NCI-H226 (cell line): Measurements from ENCODE around the gene FUT6.

Experiments used
- DNase-seq: peaks from one replicate; pipeline ENCODE4 v3.0.0-alpha.2; 2015

FUT6 gene

DNA sequence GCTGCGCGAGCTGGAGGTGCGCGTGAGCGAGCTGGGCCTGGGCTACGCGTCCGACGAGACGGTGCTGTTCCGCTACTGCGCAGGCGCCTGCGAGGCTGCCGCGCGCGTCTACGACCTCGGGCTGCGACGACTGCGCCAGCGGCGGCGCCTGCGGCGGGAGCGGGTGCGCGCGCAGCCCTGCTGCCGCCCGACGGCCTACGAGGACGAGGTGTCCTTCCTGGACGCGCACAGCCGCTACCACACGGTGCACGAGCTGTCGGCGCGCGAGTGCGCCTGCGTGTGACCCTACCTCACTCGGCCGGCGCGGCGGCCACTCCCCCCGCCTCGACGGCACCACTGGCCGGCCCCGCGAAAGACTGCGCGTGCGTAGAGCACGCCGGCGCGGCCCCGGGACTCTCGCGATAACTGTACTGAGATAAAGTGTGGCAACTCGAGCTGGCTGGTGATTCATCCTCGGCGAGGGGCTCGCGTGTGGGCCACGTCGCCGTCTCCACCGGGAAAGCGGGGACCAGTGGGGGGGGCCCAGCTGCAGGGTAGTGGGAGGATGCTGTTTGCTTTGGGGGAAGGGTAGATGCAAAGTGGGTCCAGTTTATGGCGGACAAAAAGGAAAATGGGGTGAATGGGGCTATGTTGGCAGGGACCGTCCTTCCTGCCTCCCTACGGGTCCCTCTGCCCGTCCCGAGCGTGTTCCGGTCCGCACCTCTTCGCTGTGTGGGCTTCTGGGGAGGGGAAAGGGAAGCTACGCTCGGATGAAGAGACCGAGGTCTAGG lies 11.4 kb downstream of the FUT6 start:
- DNase-seq: peak; percentile 89

GRCh38 chr19:5827342-5827890 lies 12.1 kb downstream of the FUT6 start:
- no peak for DNase-seq

GRCh38 chr19:5826531-5827341 lies 12.8 kb downstream of the FUT6 start:
- DNase-seq: peak; percentile 48

- DNase-seq: no peak
These were observed 14.3 kb downstream of the FUT6 start for GRCh38 chr19:5825178-5825577.

- DNase-seq: no peak
These were observed 14.8 kb downstream of the FUT6 start for GRCh38 chr19:5824751-5825150.

GRCh38 chr19:5823579-5824281 lies 15.8 kb downstream of the FUT6 start:
- no peak for DNase-seq

- DNase-seq: no peak
These were observed 17.2 kb downstream of the FUT6 start for GRCh38 chr19:5822181-5822844.

GRCh38 chr19:5821521-5822180 lies 17.9 kb downstream of the FUT6 start:
- DNase-seq: no peak

DNA sequence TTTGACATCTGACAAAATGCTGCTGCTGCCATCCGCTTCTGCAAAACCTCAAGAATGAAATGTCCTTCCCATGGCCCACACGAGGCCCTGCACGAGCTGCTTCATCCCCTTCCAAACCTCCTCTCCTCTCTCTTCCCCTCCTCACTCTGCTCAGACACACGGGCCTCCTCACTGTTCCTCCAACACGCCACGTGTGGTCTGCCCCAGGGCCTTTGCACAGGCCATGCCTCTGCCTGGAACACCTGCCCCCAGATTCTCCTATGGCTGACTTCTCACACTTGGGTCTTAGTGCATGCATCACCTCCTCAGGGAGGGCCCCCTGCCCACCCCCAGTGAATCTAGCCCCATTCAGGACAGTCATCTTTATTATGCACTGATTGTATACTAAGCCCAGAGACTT lies 18.7 kb downstream of the FUT6 start:
- no peak for DNase-seq

GRCh38 chr19:5818594-5818993 lies 20.9 kb downstream of the FUT6 start:
- DNase-seq: no peak

GRCh38 chr19:5817218-5817617 lies 22.3 kb downstream of the FUT6 start:
- no peak for DNase-seq

DNA sequence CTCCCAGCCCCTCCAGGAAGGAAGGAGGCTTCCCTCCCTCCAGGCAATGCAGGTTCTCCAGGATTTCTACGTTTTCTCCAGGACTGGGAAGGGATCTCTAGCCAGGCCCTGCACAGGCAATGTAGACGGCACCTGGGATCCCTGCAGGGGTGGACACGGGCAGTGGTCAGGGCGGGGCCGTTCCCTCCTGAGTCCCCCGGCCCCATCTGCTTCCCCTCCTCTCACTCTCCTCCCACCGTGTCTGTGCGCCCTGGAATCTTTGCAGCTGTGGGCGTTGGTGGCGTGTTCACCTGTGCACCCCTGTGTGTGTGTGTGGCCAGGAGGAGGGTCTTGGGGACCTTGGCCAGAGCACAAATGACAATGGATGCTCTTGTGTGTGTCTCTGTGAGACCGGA lies 24.7 kb downstream of the FUT6 start:
- no peak for DNase-seq

GRCh38 chr19:5814123-5814851 lies 25.2 kb downstream of the FUT6 start:
- no peak for DNase-seq

GRCh38 chr19:5811117-5811516 lies 28.4 kb downstream of the FUT6 start:
- DNase-seq: no peak

DNA sequence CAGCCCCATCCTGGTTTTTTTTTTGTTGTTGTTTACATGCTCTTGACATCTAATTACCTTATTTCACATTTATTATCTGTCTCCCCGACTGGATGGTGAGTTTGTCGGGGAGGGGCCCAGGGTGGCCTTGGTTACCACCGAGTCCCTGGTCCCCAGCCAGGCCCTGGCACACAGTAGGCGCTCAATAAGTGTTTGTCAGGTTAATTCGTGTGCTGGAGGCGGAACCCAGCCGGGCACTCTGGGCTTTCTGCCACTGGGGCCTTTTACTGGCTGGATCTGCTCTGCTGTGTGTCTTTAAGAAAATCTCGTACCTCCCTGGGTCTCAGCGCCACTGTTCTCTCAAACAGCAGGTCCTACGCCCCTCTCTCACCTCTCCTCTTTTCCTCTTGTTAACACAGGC lies 30.0 kb downstream of the FUT6 start:
- no peak for DNase-seq

DNA sequence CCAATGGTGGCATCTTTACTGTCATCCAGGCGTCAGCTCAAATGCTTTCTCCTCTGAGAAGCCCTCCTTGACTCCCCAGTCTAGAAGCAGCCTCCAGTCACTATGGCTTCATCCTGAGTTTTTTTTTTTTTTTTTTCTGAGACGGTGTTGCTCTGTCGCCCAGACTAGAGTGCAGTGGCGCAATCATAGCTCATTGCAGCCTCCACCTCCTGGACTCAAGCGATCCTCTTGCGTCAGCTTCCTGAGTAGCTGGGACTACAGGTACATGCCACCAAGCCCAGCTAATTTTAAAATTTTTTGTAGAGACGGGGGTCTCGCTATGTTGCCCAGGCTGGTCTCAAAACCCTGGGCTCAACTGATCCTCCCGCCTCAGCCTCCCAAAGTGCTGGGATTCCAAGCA lies 30.4 kb downstream of the FUT6 start:
- DNase-seq: no peak

GRCh38 chr19:5808120-5808816 lies 31.2 kb downstream of the FUT6 start:
- DNase-seq: no peak

- DNase-seq: no peak
These were observed 32.6 kb downstream of the FUT6 start for GRCh38 chr19:5806905-5807304.

- no peak for DNase-seq
These were observed 33.4 kb downstream of the FUT6 start for GRCh38 chr19:5806133-5806489.

GRCh38 chr19:5805462-5806132 lies 33.9 kb downstream of the FUT6 start:
- DNase-seq: no peak
